Esophagus squamous epithelium (tissue), 4 donors: ENCODE results near the gene MAPRE2.

Source experiments
- POLR2A ChIP-seq, 4 donors: fragments of 450-650 bp; IDR thresholded peaks; one replicate each; pipeline ENCODE4 v1.6.1; 2017; ENCODE audit warnings: antibody characterized with exemption in 4 of 4, mild to moderate bottlenecking in 4 of 4, moderate library complexity in 3 of 4
- TF ChIP-seq, protein P1 (sequence below), 6 experiments: fragments of 450-650 bp in 4 of 6; fragments of 200-600 bp in 2 of 6; sonication (generic) in 2 of 6; IDR thresholded peaks; one replicate each; pipeline ENCODE4 v1.5.1; 2016 to 2019; ENCODE audit warnings: antibody characterized with exemption in 6 of 6, mild to moderate bottlenecking in 4 of 6, moderate library complexity in 4 of 6

- TF ChIP-seq, protein P1, sequence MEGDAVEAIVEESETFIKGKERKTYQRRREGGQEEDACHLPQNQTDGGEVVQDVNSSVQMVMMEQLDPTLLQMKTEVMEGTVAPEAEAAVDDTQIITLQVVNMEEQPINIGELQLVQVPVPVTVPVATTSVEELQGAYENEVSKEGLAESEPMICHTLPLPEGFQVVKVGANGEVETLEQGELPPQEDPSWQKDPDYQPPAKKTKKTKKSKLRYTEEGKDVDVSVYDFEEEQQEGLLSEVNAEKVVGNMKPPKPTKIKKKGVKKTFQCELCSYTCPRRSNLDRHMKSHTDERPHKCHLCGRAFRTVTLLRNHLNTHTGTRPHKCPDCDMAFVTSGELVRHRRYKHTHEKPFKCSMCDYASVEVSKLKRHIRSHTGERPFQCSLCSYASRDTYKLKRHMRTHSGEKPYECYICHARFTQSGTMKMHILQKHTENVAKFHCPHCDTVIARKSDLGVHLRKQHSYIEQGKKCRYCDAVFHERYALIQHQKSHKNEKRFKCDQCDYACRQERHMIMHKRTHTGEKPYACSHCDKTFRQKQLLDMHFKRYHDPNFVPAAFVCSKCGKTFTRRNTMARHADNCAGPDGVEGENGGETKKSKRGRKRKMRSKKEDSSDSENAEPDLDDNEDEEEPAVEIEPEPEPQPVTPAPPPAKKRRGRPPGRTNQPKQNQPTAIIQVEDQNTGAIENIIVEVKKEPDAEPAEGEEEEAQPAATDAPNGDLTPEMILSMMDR (IDR thresholded peaks at IDR 0.05): no peak
- TF ChIP-seq POLR2A (IDR thresholded peaks at IDR 0.05): no peak
These were observed 35.1 kb downstream of the MAPRE2 start for GRCh38 chr18:35076135-35076924.
